ENCODE results near the gene ORAI3.

- no peak for TF ChIP-seq GATA2 (IDR thresholded peaks at IDR 0.05; ENCODE audit: low read depth, low read length)
- no peak for TF ChIP-seq GATA3 (IDR thresholded peaks at IDR 0.05; ENCODE audit: low read depth, low read length)
Observed at GRCh38 chr16:30922420-30922959, 26.4 kb upstream of the ORAI3 start.

Measured in SH-SY5Y (cell line).